SK-N-SH treated with all-trans-retinoic acid at 6 μM for 48 hours (cell line): ENCODE measurements around the gene SDK1.

Source experiments
- ATAC-seq: fragments of 200-7000 bp; cut with Tn5 transposase; 3 replicates; pipeline ENCODE4 v1.9.1; 2020; ENCODE audit warnings: mild to moderate bottlenecking, moderate library complexity
- ARNTL ChIP-seq: fragments of 450-650 bp; formaldehyde crosslinking; IDR thresholded peaks from 2 replicates; pipeline ENCODE4 v1.5.0; 2020; ENCODE audit warnings: low read depth, mild to moderate bottlenecking, moderate library complexity, borderline replicate concordance
- CSDC2 ChIP-seq: fragments of 250-450 bp; sonication (Bioruptor Pico); IDR thresholded peaks from 2 replicates; pipeline ENCODE4 v1.5.0; 2020; ENCODE audit warnings: mild to moderate bottlenecking, moderate library complexity
- ESRRG ChIP-seq: fragments of 250-450 bp; sonication (Bioruptor Pico); IDR thresholded peaks from 2 replicates; pipeline ENCODE4 v1.6.1; 2021; ENCODE audit warnings: mild to moderate bottlenecking
- GLIS3 ChIP-seq: fragments of 250-450 bp; sonication (Bioruptor Pico); IDR thresholded peaks from 2 replicates; pipeline ENCODE4 v1.5.0; 2020; ENCODE audit warnings: mild to moderate bottlenecking, moderate library complexity
- ISL1 ChIP-seq: fragments of 250-450 bp; sonication (Bioruptor Pico); IDR thresholded peaks from 2 replicates; pipeline ENCODE4 v2.1.2; 2022; ENCODE audit warnings: mild to moderate bottlenecking, moderate library complexity
- OSR1 ChIP-seq: fragments of 250-450 bp; sonication (Bioruptor Pico); IDR thresholded peaks from 2 replicates; pipeline ENCODE4 v1.8.0; 2022; ENCODE audit warnings: moderate library complexity, mild to moderate bottlenecking, inconsistent platforms
- PPARA ChIP-seq: fragments of 250-450 bp; sonication (Bioruptor Pico); IDR thresholded peaks from 2 replicates; pipeline ENCODE4 v1.5.0; 2020; ENCODE audit warnings: mild to moderate bottlenecking, borderline replicate concordance
- RARB ChIP-seq: fragments of 250-450 bp; sonication (Bioruptor Pico); IDR thresholded peaks from 2 replicates; pipeline ENCODE4 v1.8.0; 2021; ENCODE audit warnings: mild to moderate bottlenecking, moderate library complexity
- TCF4 ChIP-seq: fragments of 250-450 bp; sonication (Bioruptor Pico); IDR thresholded peaks from 2 replicates; pipeline ENCODE4 v1.8.0; 2021; ENCODE audit warnings: mild to moderate bottlenecking, moderate library complexity, borderline replicate concordance
- ZFP3 ChIP-seq: fragments of 250-450 bp; sonication (Bioruptor Pico); IDR thresholded peaks from 2 replicates; pipeline ENCODE4 v1.5.0; 2020; ENCODE audit warnings: mild to moderate bottlenecking, moderate library complexity
- ZFP30 ChIP-seq: fragments of 450-650 bp; formaldehyde crosslinking; IDR thresholded peaks from 2 replicates; pipeline ENCODE4 v1.5.0; 2022; ENCODE audit warnings: mild to moderate bottlenecking, moderate library complexity
- ZNF8 ChIP-seq: fragments of 450-650 bp; formaldehyde crosslinking; IDR thresholded peaks from 2 replicates; pipeline ENCODE4 v1.5.0; 2020; ENCODE audit warnings: mild to moderate bottlenecking, moderate library complexity
- TF ChIP-seq, protein P1 (sequence below): fragments of 250-450 bp; sonication (Bioruptor Pico); IDR thresholded peaks from 2 replicates; pipeline ENCODE4 v1.5.0; 2020; ENCODE audit warnings: mild to moderate bottlenecking, moderate library complexity
- TF ChIP-seq, protein P2 (sequence below): fragments of 250-450 bp; sonication (Bioruptor Pico); IDR thresholded peaks from 2 replicates; pipeline ENCODE4 v1.8.0; 2020; ENCODE audit warnings: mild to moderate bottlenecking, moderate library complexity, borderline replicate concordance
- TF ChIP-seq, protein P3 (sequence below): fragments of 250-450 bp; sonication (Bioruptor Pico); IDR thresholded peaks from 2 replicates; pipeline ENCODE4 v1.5.1; 2021; ENCODE audit warnings: mild to moderate bottlenecking, moderate library complexity
- TF ChIP-seq, protein P4 (sequence below): fragments of 250-450 bp; sonication (Bioruptor Pico); IDR thresholded peaks from 2 replicates; pipeline ENCODE4 v1.5.1; 2020; ENCODE audit warnings: low read depth, mild to moderate bottlenecking, moderate library complexity
- TF ChIP-seq, protein P5 (sequence below): fragments of 250-450 bp; sonication (Bioruptor Pico); IDR thresholded peaks from 2 replicates; pipeline ENCODE4 v1.8.0; 2021; ENCODE audit warnings: low read depth, mild to moderate bottlenecking, moderate library complexity, borderline replicate concordance

SDK1 gene

DNA sequence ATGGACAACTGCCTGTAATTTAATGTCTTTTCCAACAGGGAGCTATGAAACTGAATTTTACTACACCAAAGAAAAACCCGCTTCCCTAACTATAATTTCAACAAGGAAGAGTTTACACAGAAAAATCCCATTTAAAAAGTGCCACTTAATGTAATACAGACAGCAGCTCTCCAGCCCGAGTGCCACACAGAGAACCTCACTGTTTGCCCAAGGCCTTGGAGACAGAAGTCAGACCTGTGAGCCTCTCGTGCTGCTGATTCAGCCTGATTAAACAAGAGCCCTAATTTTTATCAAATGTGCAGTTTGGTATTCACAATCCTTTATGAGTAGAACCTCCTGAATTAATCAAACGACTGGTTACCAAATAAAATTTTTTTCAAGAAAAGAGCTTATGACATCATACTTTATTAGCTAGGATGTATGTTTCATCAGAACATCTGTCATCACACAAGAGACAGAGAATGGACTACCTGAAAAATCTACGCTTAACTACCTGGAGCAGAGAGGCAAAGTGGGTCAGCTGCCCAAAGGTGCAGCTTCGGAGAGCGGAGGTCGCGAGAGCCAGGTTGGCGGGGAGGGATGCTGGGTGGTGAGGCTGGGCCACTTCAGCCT lies 543.6 kb downstream of the SDK1 start (continued):
- TF ChIP-seq, protein P1, sequence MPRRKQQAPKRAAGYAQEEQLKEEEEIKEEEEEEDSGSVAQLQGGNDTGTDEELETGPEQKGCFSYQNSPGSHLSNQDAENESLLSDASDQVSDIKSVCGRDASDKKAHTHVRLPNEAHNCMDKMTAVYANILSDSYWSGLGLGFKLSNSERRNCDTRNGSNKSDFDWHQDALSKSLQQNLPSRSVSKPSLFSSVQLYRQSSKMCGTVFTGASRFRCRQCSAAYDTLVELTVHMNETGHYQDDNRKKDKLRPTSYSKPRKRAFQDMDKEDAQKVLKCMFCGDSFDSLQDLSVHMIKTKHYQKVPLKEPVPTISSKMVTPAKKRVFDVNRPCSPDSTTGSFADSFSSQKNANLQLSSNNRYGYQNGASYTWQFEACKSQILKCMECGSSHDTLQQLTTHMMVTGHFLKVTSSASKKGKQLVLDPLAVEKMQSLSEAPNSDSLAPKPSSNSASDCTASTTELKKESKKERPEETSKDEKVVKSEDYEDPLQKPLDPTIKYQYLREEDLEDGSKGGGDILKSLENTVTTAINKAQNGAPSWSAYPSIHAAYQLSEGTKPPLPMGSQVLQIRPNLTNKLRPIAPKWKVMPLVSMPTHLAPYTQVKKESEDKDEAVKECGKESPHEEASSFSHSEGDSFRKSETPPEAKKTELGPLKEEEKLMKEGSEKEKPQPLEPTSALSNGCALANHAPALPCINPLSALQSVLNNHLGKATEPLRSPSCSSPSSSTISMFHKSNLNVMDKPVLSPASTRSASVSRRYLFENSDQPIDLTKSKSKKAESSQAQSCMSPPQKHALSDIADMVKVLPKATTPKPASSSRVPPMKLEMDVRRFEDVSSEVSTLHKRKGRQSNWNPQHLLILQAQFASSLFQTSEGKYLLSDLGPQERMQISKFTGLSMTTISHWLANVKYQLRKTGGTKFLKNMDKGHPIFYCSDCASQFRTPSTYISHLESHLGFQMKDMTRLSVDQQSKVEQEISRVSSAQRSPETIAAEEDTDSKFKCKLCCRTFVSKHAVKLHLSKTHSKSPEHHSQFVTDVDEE = no peak
- TF ChIP-seq, all 23 proteins: peak for 0

DNA sequence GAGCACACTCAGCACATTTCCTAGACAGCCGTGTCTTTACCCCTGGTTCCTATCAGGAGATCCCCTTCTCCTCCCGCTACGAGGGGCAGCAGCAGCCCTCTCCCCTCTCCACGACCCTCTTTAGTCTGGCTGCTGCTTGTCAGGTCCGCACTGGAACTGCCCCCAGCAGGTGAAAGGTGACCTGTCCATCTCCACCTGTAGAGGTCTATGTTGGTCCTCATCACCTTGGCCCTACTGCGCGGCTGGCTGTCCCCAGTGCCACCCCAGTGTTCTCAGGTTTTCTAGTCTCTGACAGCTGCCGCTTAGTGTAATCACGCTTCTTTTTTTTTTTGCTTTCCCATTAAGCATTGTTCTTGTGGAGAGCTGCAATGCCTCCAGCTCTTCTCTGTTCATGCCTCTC lies 545.7 kb downstream of the SDK1 start:
- ATAC-seq = no peak
- no peak for TF ChIP-seq RARB (CRISPR knock-in tag)
- TF ChIP-seq GLIS3 (CRISPR knock-in tag) = no peak
- TF ChIP-seq CSDC2 (CRISPR knock-in tag) = no peak
- no peak for TF ChIP-seq ZFP3 (CRISPR knock-in tag)
- no peak for TF ChIP-seq ZFP30 (CRISPR knock-in tag)
- no peak for TF ChIP-seq TCF4
- TF ChIP-seq, protein P2, sequence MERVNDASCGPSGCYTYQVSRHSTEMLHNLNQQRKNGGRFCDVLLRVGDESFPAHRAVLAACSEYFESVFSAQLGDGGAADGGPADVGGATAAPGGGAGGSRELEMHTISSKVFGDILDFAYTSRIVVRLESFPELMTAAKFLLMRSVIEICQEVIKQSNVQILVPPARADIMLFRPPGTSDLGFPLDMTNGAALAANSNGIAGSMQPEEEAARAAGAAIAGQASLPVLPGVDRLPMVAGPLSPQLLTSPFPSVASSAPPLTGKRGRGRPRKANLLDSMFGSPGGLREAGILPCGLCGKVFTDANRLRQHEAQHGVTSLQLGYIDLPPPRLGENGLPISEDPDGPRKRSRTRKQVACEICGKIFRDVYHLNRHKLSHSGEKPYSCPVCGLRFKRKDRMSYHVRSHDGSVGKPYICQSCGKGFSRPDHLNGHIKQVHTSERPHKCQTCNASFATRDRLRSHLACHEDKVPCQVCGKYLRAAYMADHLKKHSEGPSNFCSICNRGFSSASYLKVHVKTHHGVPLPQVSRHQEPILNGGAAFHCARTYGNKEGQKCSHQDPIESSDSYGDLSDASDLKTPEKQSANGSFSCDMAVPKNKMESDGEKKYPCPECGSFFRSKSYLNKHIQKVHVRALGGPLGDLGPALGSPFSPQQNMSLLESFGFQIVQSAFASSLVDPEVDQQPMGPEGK (CRISPR knock-in tag) = no peak
- TF ChIP-seq ZNF8 (CRISPR knock-in tag) = no peak
- TF ChIP-seq, protein P3, sequence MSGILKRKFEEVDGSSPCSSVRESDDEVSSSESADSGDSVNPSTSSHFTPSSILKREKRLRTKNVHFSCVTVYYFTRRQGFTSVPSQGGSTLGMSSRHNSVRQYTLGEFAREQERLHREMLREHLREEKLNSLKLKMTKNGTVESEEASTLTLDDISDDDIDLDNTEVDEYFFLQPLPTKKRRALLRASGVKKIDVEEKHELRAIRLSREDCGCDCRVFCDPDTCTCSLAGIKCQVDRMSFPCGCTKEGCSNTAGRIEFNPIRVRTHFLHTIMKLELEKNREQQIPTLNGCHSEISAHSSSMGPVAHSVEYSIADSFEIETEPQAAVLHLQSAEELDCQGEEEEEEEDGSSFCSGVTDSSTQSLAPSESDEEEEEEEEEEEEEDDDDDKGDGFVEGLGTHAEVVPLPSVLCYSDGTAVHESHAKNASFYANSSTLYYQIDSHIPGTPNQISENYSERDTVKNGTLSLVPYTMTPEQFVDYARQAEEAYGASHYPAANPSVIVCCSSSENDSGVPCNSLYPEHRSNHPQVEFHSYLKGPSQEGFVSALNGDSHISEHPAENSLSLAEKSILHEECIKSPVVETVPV = no peak
- no peak for TF ChIP-seq ARNTL (CRISPR knock-in tag)

DNA sequence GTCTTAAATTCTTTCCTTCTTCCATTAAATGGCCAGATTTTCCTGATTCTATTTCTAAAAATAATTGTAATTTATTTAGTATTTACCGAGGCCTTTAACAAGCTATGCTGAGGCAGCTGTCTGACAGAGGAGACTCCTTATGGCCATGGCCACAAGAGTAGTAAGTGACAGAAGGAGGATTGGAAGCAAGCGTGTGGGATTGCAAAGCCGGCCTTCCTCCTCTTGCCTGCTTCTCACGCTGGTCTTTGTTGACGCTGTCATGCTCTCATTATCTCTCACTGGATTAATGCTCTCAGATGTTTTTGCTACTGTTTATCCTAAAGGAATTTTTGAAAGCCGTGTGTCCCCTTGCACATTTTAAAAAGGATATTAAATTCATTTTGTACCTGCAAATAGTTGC lies 546.3 kb downstream of the SDK1 start:
- TF ChIP-seq, protein P2 (CRISPR knock-in tag) = no peak
- TF ChIP-seq RARB (CRISPR knock-in tag) = no peak
- no peak for ATAC-seq

DNA sequence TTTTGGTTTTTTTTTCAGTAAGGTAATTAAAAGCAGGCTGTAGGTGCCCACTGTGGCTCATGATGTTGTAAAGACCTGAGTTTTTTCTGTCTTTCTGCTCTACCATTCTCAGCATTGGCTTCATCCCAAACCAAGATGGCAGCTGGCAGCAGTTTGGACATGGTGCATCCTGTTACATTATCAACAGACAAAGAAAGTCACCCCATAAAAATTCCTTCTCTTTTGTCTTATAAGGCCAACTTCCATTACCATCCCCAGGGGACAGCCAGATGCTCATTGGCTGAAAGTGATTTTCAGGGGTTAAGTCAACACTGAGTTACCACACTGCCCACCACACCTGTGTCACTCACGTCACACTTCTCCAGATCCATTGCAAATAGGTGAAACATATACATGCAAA lies 558.4 kb downstream of the SDK1 start:
- ATAC-seq = no peak
- no peak for TF ChIP-seq OSR1
- TF ChIP-seq, protein P4, sequence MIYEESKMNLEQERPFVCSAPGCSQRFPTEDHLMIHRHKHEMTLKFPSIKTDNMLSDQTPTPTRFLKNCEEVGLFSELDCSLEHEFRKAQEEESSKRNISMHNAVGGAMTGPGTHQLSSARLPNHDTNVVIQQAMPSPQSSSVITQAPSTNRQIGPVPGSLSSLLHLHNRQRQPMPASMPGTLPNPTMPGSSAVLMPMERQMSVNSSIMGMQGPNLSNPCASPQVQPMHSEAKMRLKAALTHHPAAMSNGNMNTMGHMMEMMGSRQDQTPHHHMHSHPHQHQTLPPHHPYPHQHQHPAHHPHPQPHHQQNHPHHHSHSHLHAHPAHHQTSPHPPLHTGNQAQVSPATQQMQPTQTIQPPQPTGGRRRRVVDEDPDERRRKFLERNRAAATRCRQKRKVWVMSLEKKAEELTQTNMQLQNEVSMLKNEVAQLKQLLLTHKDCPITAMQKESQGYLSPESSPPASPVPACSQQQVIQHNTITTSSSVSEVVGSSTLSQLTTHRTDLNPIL (CRISPR knock-in tag) = no peak
- no peak for TF ChIP-seq ESRRG (CRISPR knock-in tag)
- no peak for TF ChIP-seq PPARA (CRISPR knock-in tag)
- no peak for TF ChIP-seq GLIS3 (CRISPR knock-in tag)
- no peak for TF ChIP-seq ZNF8 (CRISPR knock-in tag)
- TF ChIP-seq ISL1 (CRISPR knock-in tag) = no peak
- TF ChIP-seq ARNTL (CRISPR knock-in tag) = no peak
- TF ChIP-seq, protein P5, sequence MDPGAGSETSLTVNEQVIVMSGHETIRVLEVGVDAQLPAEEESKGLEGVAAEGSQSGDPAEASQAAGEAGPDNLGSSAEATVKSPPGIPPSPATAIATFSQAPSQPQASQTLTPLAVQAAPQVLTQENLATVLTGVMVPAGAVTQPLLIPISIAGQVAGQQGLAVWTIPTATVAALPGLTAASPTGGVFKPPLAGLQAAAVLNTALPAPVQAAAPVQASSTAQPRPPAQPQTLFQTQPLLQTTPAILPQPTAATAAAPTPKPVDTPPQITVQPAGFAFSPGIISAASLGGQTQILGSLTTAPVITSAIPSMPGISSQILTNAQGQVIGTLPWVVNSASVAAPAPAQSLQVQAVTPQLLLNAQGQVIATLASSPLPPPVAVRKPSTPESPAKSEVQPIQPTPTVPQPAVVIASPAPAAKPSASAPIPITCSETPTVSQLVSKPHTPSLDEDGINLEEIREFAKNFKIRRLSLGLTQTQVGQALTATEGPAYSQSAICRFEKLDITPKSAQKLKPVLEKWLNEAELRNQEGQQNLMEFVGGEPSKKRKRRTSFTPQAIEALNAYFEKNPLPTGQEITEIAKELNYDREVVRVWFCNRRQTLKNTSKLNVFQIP (CRISPR knock-in tag) = no peak
